ENCODE measurements around the gene SMIM7. TPM values are rescaled to one million over a fixed set of nuclear protein-coding genes. Genes with fewer than 3 reads are reported as not detected.

Gene SMIM7
- total RNA-seq, 4 donors from 2014 or later = 91.1 to 127 (median 113) TPM

DNA sequence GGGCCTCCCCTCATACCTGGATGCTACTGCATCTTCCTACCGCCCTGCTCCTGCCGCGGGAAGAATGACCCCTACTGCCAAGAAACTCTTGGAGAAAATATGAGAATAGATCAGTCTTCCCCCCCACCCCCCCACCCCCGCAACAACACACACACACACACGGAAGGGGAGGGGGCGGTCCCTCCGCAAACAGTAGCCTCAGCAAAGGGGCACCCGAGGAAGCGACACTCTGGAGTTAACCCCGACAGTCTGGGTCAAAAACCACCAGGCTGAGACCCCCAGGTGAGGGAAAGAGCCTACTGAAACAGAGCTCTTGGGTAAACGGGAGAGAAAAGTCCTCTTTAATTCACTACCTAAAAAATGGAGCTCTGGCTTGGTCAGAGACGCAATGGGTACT, 33.1 kb downstream of the SMIM7 start:
- TF ChIP-seq, protein P1, sequence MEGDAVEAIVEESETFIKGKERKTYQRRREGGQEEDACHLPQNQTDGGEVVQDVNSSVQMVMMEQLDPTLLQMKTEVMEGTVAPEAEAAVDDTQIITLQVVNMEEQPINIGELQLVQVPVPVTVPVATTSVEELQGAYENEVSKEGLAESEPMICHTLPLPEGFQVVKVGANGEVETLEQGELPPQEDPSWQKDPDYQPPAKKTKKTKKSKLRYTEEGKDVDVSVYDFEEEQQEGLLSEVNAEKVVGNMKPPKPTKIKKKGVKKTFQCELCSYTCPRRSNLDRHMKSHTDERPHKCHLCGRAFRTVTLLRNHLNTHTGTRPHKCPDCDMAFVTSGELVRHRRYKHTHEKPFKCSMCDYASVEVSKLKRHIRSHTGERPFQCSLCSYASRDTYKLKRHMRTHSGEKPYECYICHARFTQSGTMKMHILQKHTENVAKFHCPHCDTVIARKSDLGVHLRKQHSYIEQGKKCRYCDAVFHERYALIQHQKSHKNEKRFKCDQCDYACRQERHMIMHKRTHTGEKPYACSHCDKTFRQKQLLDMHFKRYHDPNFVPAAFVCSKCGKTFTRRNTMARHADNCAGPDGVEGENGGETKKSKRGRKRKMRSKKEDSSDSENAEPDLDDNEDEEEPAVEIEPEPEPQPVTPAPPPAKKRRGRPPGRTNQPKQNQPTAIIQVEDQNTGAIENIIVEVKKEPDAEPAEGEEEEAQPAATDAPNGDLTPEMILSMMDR (IDR thresholded peaks at IDR 0.05; ENCODE audit: low read depth) = no peak

GRCh38 chr19:16625163-16625958, 34.6 kb downstream of the SMIM7 start:
- TF ChIP-seq, protein P1 (IDR thresholded peaks at IDR 0.05; ENCODE audit: low read depth) = no peak

DNA sequence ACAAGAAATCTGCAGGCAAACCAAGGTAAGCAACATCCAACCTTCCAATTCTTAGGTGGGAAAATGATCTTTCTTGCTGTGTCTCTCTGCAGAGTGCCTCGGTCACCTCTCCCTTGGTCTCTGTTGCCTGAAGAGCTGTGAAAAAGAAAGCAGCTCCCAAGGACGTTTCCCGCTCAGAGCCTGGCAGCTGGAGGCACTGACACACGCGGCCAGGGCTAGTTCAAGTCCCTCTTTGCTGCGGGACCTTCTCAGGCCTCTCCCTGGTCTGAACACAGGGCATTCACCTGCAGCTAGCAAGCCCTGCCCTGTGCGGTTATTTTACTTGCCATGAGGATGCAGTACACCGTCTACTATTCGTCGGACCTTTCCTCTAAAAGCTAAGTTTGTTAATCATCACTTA, 35.7 kb downstream of the SMIM7 start:
- TF ChIP-seq, protein P1 (IDR thresholded peaks at IDR 0.05; ENCODE audit: low read depth) = no peak

- TF ChIP-seq, protein P1 (IDR thresholded peaks at IDR 0.05; ENCODE audit: low read depth) = no peak
Measured at GRCh38 chr19:16623576-16623975, 36.4 kb downstream of the SMIM7 start.

GRCh38 chr19:16623066-16623465, 36.9 kb downstream of the SMIM7 start:
- TF ChIP-seq, protein P1 (IDR thresholded peaks at IDR 0.05; ENCODE audit: low read depth) = no peak

- TF ChIP-seq, protein P1 (IDR thresholded peaks at IDR 0.05; ENCODE audit: low read depth) = no peak
Measured at GRCh38 chr19:16621165-16621800, 38.7 kb downstream of the SMIM7 start.

DNA sequence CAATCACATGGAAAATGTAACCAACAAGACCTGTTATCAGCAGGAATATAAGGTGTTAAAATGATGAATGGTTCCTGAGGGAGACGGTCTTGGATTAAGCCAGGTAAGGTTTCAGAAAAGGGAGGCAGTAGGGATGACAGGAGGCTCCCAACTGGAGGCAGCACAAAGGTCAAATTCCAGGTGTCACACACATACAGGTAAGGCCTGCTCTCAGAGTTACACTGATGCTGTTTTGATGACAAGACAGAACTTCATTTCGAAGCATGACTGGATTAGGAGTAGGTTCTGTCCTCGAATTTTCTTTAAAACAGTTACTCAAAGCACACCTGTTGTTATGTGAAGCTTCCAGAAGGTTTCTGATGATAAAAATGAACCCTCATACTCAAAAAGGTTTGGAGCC, 39.4 kb downstream of the SMIM7 start:
- TF ChIP-seq, protein P1 (IDR thresholded peaks at IDR 0.05; ENCODE audit: low read depth) = no peak

All from subcutaneous adipose tissue (tissue), 4 donors.